ENCODE measurements around the gene FBXW2.
"Not testable (repeated sequence)": the region's sequence is repeated elsewhere in the genome, so short reads cannot be mapped to it uniquely, and the experiment has no call there.

FBXW2 gene

DNA sequence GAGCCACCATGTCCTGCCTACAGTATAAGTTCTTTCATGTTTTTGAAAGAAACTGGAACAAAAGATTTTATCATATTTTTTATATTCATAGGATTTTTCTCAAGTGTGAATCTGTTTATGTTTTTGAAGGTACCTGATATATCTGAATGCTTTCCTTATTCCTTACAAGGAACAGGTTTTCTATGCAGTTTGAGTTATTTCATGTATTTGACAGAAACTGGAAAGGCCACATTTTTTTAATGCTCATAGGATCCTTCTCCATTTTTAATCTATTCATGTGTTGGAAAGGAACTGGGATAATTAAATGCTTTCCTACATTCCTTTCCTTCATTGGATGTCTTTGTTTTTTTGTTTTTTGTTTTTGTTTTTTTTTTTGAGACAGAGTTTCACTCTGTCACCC lies 15.7 kb upstream of the FBXW2 start:
- no peak overlapping the region for H3K27ac ChIP-seq (ENCODE audit: low read depth, low read length)
- H3K4me3 ChIP-seq (ENCODE audit: low read length) = no peak overlapping the region
- no peaks in the 10 kb centered on the region for H3K27me3 ChIP-seq (ENCODE audit: control insufficient read depth, insufficient read depth, low read length)
- no peaks in the 10 kb centered on the region for H3K36me3 ChIP-seq (ENCODE audit: control insufficient read depth, insufficient read depth, low read length)
- H3K4me1 ChIP-seq (ENCODE audit: control insufficient read depth, insufficient read depth, low read length) = no peaks in the 10 kb centered on the region
- H3K9ac ChIP-seq (ENCODE audit: low read length) = no peak overlapping the region

DNA sequence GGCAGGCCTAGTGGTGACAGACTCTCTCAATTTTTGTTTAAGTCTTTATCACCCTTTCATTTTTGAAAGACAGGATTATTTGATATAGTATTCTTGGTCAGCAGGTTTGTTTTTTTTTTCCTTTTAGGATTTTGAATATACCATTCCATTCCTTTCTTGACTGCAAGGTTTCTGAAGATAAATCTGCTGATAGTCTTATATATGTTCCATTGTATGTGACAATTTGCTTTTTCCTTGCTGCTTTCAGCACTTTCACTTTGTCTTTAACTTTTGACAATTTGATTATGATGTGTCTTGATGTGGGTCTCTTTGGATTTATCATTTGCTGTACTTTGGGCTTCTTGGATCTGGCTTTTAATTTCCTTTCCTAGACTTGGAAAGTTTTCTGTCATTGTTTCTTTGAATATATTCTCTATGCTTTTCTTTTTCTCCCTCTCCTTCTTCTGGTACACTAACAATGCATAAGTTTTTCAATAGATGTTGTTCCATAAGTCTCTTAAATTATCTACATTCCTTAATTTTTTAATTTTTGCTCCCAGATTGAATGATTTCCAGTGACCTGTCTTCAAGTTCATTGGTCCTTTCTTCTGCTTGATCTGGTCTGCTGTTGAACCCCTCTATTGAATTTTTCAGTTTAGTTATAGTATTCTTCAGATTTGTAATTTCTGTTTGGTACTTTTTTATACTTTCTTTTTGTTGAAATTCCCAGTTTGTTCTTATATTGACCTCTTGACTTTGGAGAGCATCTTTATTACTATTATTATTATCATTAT lies 14.6 kb upstream of the FBXW2 start:
- Histone ChIP-seq H3K4me3 (ENCODE audit: low read length) (no peak overlapping the region), H3K9ac (ENCODE audit: low read length) (no peak overlapping the region), H3K4me1 (ENCODE audit: control insufficient read depth, insufficient read depth, low read length) (no peaks in the 10 kb centered on the region), H3K36me3 (ENCODE audit: control insufficient read depth, insufficient read depth, low read length) (no peaks in the 10 kb centered on the region), H3K27me3 (ENCODE audit: control insufficient read depth, insufficient read depth, low read length) (no peaks in the 10 kb centered on the region), H3K27ac (ENCODE audit: low read depth, low read length) (no peak overlapping the region)

DNA sequence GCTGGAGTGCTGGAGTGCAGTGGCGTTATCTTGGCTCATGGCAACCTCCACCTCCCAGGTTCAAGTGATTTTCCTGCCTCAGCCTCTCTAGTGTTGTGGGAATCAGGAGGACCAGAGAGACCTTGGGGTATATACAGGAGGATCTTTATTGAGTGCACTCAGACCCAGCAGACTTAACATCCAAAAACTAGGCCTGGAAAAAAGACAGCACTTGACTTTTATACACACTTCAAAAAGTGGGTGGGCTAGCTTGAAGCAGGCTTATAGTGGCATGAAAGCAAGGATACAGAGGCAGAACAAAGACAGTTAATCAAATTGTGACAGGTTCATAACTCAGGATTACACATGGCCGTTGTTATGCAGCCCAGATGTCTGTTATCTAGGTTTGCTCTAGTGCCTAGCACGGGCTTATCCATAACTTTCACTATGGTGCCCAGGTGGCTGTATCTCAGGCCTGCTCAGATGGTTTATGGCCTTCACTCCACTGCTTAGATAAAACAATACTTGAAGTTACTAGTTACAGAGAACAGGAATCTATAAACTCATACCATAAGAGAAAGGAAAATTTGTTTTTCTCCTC lies 11.7 kb upstream of the FBXW2 start:
- not testable (repeated sequence) for H3K4me3 ChIP-seq (ENCODE audit: low read length); H3K4me1 ChIP-seq (ENCODE audit: control insufficient read depth, insufficient read depth, low read length); H3K9ac ChIP-seq (ENCODE audit: low read length); H3K27me3 ChIP-seq (ENCODE audit: control insufficient read depth, insufficient read depth, low read length); H3K27ac ChIP-seq (ENCODE audit: low read depth, low read length); H3K36me3 ChIP-seq (ENCODE audit: control insufficient read depth, insufficient read depth, low read length)

DNA sequence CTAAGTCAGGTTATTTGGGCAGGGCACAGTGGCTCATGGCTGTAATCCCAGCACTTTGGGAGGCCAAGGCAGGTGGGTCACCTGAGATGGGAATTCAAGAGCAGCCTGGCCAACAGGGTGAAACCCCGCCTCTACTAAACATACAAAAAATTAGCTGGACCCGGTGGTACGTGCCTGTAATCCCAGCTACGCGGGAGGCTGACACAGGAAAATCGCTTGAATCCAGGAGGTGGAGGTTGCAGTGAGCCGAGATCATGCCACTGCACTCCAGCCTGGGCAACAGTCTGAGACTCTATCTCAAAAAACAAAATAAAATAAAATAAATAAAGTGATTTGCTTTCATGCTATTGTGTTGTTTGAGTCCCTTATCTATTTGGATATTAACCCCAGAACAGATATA lies 8.2 kb upstream of the FBXW2 start:
- Histone ChIP-seq H3K9ac (ENCODE audit: low read length) (no peak overlapping the region), H3K4me1 (ENCODE audit: control insufficient read depth, insufficient read depth, low read length) (no peaks in the 10 kb centered on the region), H3K27me3 (ENCODE audit: control insufficient read depth, insufficient read depth, low read length) (no peaks in the 10 kb centered on the region), H3K36me3 (ENCODE audit: control insufficient read depth, insufficient read depth, low read length) (no peaks in the 10 kb centered on the region), H3K27ac (ENCODE audit: low read depth, low read length) (no peak overlapping the region), H3K4me3 (ENCODE audit: low read length) (no peak overlapping the region)

DNA sequence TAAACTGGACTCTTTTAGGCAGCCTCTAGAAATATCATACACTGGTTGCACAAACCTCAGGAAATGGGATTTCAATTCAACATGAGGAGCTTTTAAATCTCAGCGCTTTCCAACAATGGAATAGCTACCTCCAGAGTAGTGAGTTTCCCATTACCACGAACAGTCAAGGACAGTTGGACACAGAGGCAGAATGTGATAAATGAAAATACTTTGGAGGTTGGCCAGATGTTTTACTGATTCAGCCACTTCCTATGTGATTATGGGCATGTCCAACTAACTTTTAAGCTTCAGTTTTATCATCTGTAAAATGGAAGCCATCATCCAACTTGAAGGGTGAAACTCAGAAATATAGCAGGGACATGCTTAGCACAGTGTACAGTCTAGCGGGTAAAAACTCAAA lies 2.1 kb downstream of the FBXW2 start:
- Histone ChIP-seq H3K9ac (ENCODE audit: low read length) (no peak overlapping the region), H3K4me1 (ENCODE audit: control insufficient read depth, insufficient read depth, low read length) (peaks cover 11% of the 10 kb centered on the region), H3K36me3 (ENCODE audit: control insufficient read depth, insufficient read depth, low read length) (no peaks in the 10 kb centered on the region), H3K27ac (ENCODE audit: low read depth, low read length) (no peak overlapping the region), H3K27me3 (ENCODE audit: control insufficient read depth, insufficient read depth, low read length) (no peaks in the 10 kb centered on the region), H3K4me3 (ENCODE audit: low read length) (no peak overlapping the region)

DNA sequence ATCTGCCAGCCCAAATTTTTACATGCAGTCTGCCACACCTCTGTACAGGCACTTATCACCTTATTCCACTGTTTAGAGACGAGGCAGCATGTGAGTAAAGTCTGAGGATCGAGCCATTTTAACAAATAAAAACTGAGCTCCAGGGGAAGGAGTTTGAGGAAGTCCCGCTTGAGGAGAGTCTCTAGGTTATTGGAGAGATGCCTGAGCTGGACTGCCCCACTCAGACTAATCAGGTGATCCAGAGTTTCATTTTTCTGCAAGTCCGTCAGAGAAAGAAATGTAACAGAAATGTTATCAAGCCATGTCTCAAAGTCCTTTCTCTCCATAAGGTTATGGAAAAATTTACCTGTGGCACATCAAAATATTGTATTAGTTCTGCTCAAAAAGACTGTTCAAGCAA lies 5.3 kb downstream of the FBXW2 start:
- Histone ChIP-seq H3K27me3 (ENCODE audit: control insufficient read depth, insufficient read depth, low read length) (no peaks in the 10 kb centered on the region), H3K4me3 (ENCODE audit: low read length) (no peak overlapping the region), H3K4me1 (ENCODE audit: control insufficient read depth, insufficient read depth, low read length) (peaks cover 4% of the 10 kb centered on the region), H3K9ac (ENCODE audit: low read length) (no peak overlapping the region), H3K36me3 (ENCODE audit: control insufficient read depth, insufficient read depth, low read length) (no peaks in the 10 kb centered on the region), H3K27ac (ENCODE audit: low read depth, low read length) (no peak overlapping the region)

DNA sequence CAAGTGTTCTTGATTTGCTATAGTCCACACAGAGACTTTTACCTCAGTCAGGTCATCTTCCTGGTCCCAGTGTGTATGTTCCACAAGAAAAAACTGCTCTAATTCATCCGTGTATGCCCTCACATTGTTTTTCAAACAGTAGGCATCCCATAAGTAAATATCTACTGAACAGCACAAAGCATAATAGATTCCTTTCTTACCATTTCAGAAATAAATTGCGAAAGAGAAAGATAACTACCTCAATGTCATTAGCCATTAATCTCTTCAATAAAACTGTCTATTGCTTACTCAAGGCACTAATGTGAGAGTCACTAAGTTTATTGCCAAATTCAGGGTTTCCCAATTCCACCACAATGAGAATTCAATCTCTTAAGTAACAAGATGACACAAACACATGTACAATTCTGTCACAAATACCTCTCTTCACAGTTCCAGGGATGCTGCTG lies 9.6 kb downstream of the FBXW2 start:
- no peaks in the 10 kb centered on the region for H3K36me3 ChIP-seq (ENCODE audit: control insufficient read depth, insufficient read depth, low read length)
- no peaks in the 10 kb centered on the region for H3K27me3 ChIP-seq (ENCODE audit: control insufficient read depth, insufficient read depth, low read length)
- no peak overlapping the region for H3K27ac ChIP-seq (ENCODE audit: low read depth, low read length)
- no peak overlapping the region for H3K4me3 ChIP-seq (ENCODE audit: low read length)
- no peaks in the 10 kb centered on the region for H3K4me1 ChIP-seq (ENCODE audit: control insufficient read depth, insufficient read depth, low read length)
- no peak overlapping the region for H3K9ac ChIP-seq (ENCODE audit: low read length)

DNA sequence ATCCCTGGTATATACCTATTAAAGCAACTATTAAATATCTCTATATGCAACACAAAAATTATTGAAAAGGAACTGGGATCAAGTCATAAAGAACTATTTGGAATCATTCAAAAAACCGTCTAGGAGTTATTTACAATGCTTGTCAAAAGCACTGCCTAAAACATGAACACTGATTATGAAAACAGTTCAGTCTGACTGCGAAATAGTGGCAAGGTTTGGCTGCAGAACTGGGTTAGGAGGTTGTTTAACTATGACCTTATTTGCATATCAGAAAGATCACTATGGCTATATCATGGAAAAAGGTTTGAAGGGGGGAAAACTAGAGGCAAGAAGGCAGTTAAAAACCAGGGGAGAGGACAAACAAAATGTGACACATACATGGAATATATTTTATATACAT lies 12.0 kb downstream of the FBXW2 start:
- Histone ChIP-seq H3K4me1 (ENCODE audit: control insufficient read depth, insufficient read depth, low read length) (no peaks in the 10 kb centered on the region), H3K4me3 (ENCODE audit: low read length) (no peak overlapping the region), H3K36me3 (ENCODE audit: control insufficient read depth, insufficient read depth, low read length) (peaks cover 12% of the 10 kb centered on the region), H3K9ac (ENCODE audit: low read length) (no peak overlapping the region), H3K27ac (ENCODE audit: low read depth, low read length) (no peak overlapping the region), H3K27me3 (ENCODE audit: control insufficient read depth, insufficient read depth, low read length) (no peaks in the 10 kb centered on the region)

DNA sequence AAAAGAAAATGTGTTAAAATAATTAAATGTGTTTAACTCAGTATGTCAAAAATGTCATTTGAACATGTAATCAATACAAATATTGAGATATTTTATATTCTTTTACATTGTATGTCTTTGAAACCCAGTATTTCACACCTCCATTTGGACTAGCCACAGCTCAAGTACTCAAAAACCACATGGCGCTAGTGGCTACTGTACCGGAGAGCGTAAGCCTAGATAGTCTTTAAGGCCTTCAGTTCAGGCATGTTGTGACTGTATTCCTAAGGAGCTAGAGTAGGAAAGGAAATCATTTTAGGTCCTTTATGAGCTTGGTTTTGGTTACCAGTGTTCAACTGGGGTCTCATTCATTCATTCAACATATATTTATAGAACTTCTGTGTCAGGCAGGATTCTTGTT lies 12.8 kb downstream of the FBXW2 start:
- H3K27me3 ChIP-seq (ENCODE audit: control insufficient read depth, insufficient read depth, low read length) = no peaks in the 10 kb centered on the region
- H3K36me3 ChIP-seq (ENCODE audit: control insufficient read depth, insufficient read depth, low read length) = peaks cover 19% of the 10 kb centered on the region
- no peak overlapping the region for H3K4me3 ChIP-seq (ENCODE audit: low read length)
- H3K4me1 ChIP-seq (ENCODE audit: control insufficient read depth, insufficient read depth, low read length) = no peaks in the 10 kb centered on the region
- no peak overlapping the region for H3K27ac ChIP-seq (ENCODE audit: low read depth, low read length)
- no peak overlapping the region for H3K9ac ChIP-seq (ENCODE audit: low read length)

DNA sequence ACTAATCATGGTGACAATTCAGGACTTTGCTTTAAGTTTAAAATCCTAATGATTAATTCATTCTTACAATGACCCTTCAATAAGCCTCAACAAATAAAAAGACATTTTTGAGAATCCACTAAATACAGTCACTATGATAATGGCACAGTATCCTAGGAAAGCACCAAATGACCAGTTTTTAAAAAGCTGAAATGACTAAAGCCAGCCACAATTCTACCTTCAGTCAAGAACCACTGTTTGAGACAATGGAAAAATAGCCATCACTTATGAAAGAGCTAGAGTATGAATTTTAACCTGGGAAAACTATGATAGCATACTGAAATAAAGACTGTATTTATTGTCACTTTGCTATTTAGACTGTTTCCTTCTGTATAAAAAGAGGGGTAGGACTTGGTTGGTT lies 14.0 kb downstream of the FBXW2 start:
- Histone ChIP-seq H3K36me3 (ENCODE audit: control insufficient read depth, insufficient read depth, low read length) (peaks cover 22% of the 10 kb centered on the region), H3K27ac (ENCODE audit: low read depth, low read length) (no peak overlapping the region), H3K4me1 (ENCODE audit: control insufficient read depth, insufficient read depth, low read length) (no peaks in the 10 kb centered on the region), H3K27me3 (ENCODE audit: control insufficient read depth, insufficient read depth, low read length) (no peaks in the 10 kb centered on the region), H3K9ac (ENCODE audit: low read length) (no peak overlapping the region), H3K4me3 (ENCODE audit: low read length) (no peak overlapping the region)

DNA sequence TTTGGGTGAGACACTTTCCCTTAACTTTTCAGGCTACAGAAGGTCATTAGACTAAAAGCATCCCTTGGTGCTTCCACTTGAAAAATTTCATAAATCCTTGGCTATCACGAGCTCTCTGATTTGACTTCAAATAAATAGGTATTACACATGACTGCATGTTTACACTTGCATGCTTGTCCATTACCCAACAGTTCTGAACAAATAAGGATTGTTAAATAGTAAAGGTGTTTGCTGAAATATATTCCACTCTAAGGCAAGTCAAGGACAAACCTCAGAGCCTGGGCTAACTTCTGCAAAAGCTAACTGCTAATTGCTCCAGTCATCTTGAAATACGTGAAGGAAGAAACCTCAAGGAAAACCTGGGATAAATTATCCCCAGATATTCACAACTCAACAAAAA lies 14.5 kb downstream of the FBXW2 start:
- Histone ChIP-seq H3K36me3 (ENCODE audit: control insufficient read depth, insufficient read depth, low read length) (peaks cover 22% of the 10 kb centered on the region), H3K9ac (ENCODE audit: low read length) (no peak overlapping the region), H3K27ac (ENCODE audit: low read depth, low read length) (no peak overlapping the region), H3K4me1 (ENCODE audit: control insufficient read depth, insufficient read depth, low read length) (no peaks in the 10 kb centered on the region), H3K27me3 (ENCODE audit: control insufficient read depth, insufficient read depth, low read length) (no peaks in the 10 kb centered on the region), H3K4me3 (ENCODE audit: low read length) (no peak overlapping the region)

DNA sequence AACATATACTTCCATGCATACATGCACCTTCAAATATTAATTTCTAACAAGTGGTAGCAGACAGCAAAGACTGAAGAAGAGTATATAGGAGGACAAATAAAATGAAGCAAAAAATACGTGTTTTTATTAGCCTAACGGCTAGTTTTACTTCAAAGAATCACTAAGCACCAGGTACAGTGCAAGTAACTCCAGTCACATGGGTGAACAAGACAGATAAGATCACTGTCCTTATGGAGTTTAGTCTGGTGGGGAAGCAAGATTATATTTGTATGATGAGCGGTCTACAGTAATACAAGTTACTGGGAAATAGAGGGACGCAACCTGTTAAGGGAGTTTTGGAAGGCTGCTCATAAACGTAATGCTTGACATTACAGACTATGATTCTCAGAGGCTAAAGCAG lies 16.0 kb downstream of the FBXW2 start:
- H3K27ac ChIP-seq (ENCODE audit: low read depth, low read length) = no peak overlapping the region
- no peaks in the 10 kb centered on the region for H3K4me1 ChIP-seq (ENCODE audit: control insufficient read depth, insufficient read depth, low read length)
- H3K36me3 ChIP-seq (ENCODE audit: control insufficient read depth, insufficient read depth, low read length) = peaks cover 22% of the 10 kb centered on the region
- no peak overlapping the region for H3K9ac ChIP-seq (ENCODE audit: low read length)
- no peaks in the 10 kb centered on the region for H3K27me3 ChIP-seq (ENCODE audit: control insufficient read depth, insufficient read depth, low read length)
- H3K4me3 ChIP-seq (ENCODE audit: low read length) = no peak overlapping the region

DNA sequence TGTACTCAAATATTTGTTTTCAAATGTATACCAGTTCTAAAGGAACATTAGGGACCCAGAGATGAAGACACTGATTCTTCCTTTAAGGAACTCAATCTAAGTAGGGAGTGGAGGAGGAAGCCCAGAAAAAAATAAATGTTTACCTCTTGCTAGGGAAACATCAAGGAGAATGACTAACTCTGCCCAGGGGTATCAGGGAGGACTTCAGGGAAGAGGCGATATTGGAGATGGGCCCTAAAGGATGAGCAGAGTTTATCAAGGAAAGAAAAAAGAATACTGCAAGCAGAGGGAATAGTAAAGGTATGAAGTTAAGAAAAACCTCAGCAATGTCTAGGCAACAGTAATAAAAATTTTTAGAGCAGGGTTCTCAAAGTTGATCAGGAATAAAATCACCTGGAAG lies 16.4 kb downstream of the FBXW2 start:
- no peaks in the 10 kb centered on the region for H3K4me1 ChIP-seq (ENCODE audit: control insufficient read depth, insufficient read depth, low read length)
- H3K36me3 ChIP-seq (ENCODE audit: control insufficient read depth, insufficient read depth, low read length) = peaks cover 22% of the 10 kb centered on the region
- no peaks in the 10 kb centered on the region for H3K27me3 ChIP-seq (ENCODE audit: control insufficient read depth, insufficient read depth, low read length)
- H3K9ac ChIP-seq (ENCODE audit: low read length) = no peak overlapping the region
- no peak overlapping the region for H3K4me3 ChIP-seq (ENCODE audit: low read length)
- H3K27ac ChIP-seq (ENCODE audit: low read depth, low read length) = no peak overlapping the region
